Fibroblast of mammary gland (primary cell): ENCODE measurements around the gene SMYD3.

Experiments
- DNase-seq: peaks from one replicate; pipeline ENCODE4 v3.0.0-alpha.2; 2010; ENCODE audit warnings: low read depth
- H3K4me3 ChIP-seq: 2 replicates; pipeline ENCODE4 v1.5.1; 2011; ENCODE audit warnings: low read depth, mild to moderate bottlenecking, low read length, moderate library complexity; ENCODE audit not compliant: control insufficient read depth
- CTCF ChIP-seq: conservative IDR thresholded peaks from 2 replicates; pipeline ENCODE4 v1.5.1; 2011; ENCODE audit warnings: low read depth, low read length, inconsistent platforms; ENCODE audit not compliant: control insufficient read depth, insufficient read depth

The SMYD3 gene

DNA sequence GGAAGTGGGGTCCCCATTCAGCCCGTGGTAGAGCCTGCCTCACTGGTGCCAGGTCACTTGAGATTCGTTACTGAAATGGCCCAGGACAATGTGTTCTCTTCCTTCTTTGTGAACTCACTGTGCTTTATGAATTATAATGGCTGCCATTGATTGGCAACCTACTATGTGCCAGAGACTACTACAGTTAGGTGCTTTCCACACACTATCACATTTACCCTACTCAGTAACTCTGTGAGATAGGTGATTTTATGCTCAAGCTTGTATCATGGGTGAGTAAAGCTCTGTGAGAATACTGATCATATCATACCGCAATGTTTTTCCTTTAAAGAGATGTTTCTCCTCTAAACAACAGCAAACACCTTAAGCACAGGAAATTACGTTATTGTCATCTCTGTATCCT is 225.9 kb downstream of the SMYD3 start:
- TF ChIP-seq CTCF = no peak
- no peak for DNase-seq
- H3K4me3 ChIP-seq = no peak overlapping the region

DNA sequence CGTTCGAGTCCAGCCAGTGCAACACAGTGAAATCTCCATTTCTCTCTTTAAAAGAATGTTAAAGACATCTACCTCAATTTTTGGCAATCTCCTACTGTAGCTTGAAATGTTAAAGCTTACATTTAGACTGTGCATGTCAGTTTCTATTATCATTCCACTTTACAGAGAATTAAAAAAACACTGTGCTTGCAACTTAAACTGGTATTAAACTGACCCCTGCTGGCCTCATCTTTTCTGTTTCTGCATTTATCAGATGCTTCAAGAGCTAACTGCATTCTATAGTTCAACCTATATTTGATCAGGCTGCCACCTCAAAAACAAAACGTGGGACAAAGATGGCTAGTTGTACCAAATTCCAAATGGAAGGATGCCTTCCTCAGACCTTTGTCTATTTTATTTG is 226.5 kb downstream of the SMYD3 start:
- H3K4me3 ChIP-seq = no peak overlapping the region
- peak; percentile 15 for TF ChIP-seq CTCF
- peak; percentile 42 for DNase-seq

DNA sequence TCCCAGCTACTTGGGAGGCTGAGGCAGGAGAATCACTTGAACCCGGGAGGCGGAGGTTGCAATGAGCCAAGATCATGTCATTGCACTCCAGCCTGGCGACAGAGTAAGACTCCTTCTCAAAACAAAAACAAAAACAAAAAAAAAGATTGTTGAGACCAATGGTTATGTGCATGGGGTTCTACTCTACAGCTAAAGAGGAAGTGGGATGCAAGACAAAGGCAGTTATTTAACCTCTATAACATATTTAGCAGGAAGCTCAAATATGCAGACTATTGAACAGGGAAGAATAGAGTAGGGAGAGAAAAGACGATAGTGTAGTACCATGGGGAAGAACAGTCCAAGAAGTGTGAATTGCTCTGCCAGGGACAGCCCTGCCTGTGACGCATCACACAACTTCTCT is 227.7 kb downstream of the SMYD3 start:
- no peak for TF ChIP-seq CTCF
- no peak overlapping the region for H3K4me3 ChIP-seq
- no peak for DNase-seq

- DNase-seq = no peak
- H3K4me3 ChIP-seq = no peak overlapping the region
- no peak for TF ChIP-seq CTCF
Observed at GRCh38 chr1:246278371-246278770, 228.7 kb downstream of the SMYD3 start.

DNA sequence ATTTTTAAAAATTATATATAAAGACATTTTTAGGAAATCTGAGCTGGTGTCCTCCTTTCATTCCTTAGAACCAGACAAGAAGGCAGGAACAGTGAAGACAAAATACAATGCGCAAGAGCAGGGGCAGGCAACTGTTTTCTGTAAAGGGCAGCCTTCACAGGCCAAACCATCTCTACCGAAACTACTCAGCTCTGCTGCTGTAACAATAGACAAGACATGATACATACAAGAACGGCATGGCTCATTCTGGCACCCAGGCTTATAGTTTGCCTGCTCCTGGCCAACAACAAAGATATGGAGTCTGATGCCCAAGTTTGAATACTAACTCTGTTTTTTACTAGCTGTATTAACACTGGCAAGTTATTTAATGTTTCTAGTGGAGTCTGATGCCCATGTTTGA is 232.0 kb downstream of the SMYD3 start:
- TF ChIP-seq CTCF = no peak
- no peak for DNase-seq
- no peak overlapping the region for H3K4me3 ChIP-seq

DNA sequence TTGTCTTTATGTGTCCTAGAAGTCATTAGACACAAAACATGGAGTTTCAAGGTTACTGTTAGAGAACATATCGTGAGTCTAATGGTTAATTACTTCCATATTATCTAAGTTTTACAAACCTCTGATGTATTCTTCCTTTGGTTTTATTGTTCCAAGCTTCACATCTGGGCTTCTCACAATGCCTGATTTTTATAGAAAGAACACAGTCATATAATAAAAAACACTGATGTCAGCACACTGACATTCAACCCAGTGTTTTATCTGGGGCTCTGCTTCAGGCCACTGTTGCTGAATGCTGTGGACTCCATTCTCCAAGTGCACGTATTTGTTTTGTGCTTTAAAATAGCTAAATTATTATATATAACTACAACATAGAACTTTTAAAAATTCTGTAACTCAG is 232.9 kb downstream of the SMYD3 start:
- TF ChIP-seq CTCF = no peak
- no peak for DNase-seq

GRCh38 chr1:246271516-246271915 is 235.6 kb downstream of the SMYD3 start:
- no peak for TF ChIP-seq CTCF
- DNase-seq = peak; percentile 33

More for the DNA sequence above, 232.9 kb downstream of the SMYD3 start:
- H3K4me3 ChIP-seq = no peak overlapping the region

More at GRCh38 chr1:246271516-246271915, 235.6 kb downstream of the SMYD3 start:
- no peak overlapping the region for H3K4me3 ChIP-seq
